DOHH2 (cell line): ENCODE measurements around the gene TMEM132A.

Source experiments
- H3F3A ChIP-seq: fragments of 200-600 bp; sonication (generic), shearing (Covaris generic); 2 replicates; pipeline ENCODE4 v1.6.0; 2016; ENCODE audit warnings: antibody characterized with exemption, mild to moderate bottlenecking; ENCODE audit not compliant: control insufficient read depth, insufficient read depth
- H3K27ac ChIP-seq: fragments of 200-600 bp; sonication (generic); 2 replicates; pipeline ENCODE4 v1.5.1; 2014; ENCODE audit warnings: low read depth, mild to moderate bottlenecking, low read length, moderate library complexity
- H3K27me3 ChIP-seq: fragments of 200-600 bp; sonication (generic); 2 replicates; pipeline ENCODE4 v1.6.1; 2014; ENCODE audit warnings: mild to moderate bottlenecking, low read length, mixed read lengths; ENCODE audit not compliant: control insufficient read depth
- H3K36me3 ChIP-seq: fragments of 200-600 bp; sonication (generic); 2 replicates; pipeline ENCODE4 v1.6.1; 2014; ENCODE audit warnings: mild to moderate bottlenecking, low read length, moderate library complexity, mixed read lengths; ENCODE audit not compliant: control insufficient read depth
- H3K4me1 ChIP-seq: fragments of 200-600 bp; sonication (generic); 2 replicates; pipeline ENCODE4 v1.6.1; 2014; ENCODE audit warnings: mild to moderate bottlenecking, low read length, mixed read lengths; ENCODE audit not compliant: control insufficient read depth
- H3K4me2 ChIP-seq: fragments of 200-600 bp; sonication (generic); 2 replicates; pipeline ENCODE4 v1.6.0; 2014; ENCODE audit warnings: mild to moderate bottlenecking, low read length, moderate library complexity
- H3K4me3 ChIP-seq: fragments of 200-600 bp; sonication (generic); 2 replicates; pipeline ENCODE4 v1.5.1; 2014; ENCODE audit warnings: mild to moderate bottlenecking, low read length, mixed read lengths
- H3K79me2 ChIP-seq: fragments of 200-600 bp; sonication (generic); 2 replicates; pipeline ENCODE4 v1.6.1; 2014; ENCODE audit warnings: mild to moderate bottlenecking, low read length, mixed read lengths; ENCODE audit not compliant: control insufficient read depth
- H3K9me2 ChIP-seq: fragments of 200-600 bp; sonication (generic); replicated peaks from 2 replicates; pipeline ENCODE4 v1.6.1; 2014; ENCODE audit warnings: mild to moderate bottlenecking, low read length, mixed read lengths; ENCODE audit not compliant: control insufficient read depth
- H3K9me3 ChIP-seq: fragments of 200-600 bp; sonication (generic); 2 replicates; pipeline ENCODE4 v1.6.1; 2014; ENCODE audit warnings: antibody characterized with exemption, low read length, mixed read lengths; ENCODE audit not compliant: control insufficient read depth, insufficient read depth
- H4K20me1 ChIP-seq: fragments of 200-600 bp; sonication (generic); 2 replicates; pipeline ENCODE4 v1.6.0; 2014; ENCODE audit warnings: low read depth, mild to moderate bottlenecking, antibody characterized with exemption, low read length, moderate library complexity; ENCODE audit not compliant: control insufficient read depth, insufficient read depth
- CTCF ChIP-seq: fragments of 200-600 bp; sonication (generic); IDR thresholded peaks from one replicate; pipeline ENCODE4 v1.5.1; 2014; ENCODE audit warnings: antibody characterized with exemption, mild to moderate bottlenecking, low read depth, low read length; ENCODE audit not compliant: poor library complexity, severe bottlenecking
- EZH2phosphoT487 ChIP-seq: fragments of 200-600 bp; sonication (generic); IDR thresholded peaks from 2 replicates; pipeline ENCODE4 v1.6.1; 2017; ENCODE audit warnings: borderline replicate concordance, mild to moderate bottlenecking, antibody characterized with exemption, low read length, moderate library complexity, mixed read lengths

The TMEM132A gene

DNA sequence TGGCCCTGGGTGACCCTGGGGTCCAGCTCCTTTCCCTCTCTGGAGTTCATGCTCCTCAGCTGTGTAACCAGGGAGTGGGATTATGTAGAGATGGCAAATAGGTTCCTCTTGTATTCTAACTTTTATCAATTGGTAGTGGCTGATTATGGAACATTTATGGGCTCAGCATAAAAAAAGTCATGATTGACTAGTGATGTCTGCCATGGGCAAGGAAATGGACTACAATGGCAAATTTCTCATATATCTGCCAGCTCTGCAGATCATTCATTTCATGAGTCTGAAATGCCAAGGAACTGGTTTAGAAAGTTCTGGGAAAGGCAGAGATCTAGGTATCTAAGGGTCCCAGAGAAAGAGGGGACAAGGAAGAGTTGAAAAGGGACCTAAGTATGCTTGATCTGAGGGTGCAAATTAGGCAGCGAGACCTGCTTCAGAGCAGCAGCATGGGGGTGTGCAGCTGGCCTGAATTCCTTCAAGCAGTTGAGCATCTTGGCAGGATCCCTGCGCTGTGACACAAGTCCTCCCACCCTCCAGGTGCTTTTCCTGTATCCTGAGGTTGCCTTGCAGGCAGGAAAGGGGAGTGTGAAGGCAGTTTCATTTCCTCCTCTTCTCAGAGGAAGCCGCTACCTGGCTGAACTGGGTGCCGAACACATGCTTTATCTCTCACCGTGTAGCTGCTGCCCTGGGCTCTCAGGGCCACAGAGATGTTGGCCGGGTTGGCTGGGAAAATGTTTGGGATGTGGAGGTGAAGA, 17.3 kb downstream of the TMEM132A start:
- H3K79me2 ChIP-seq = peaks cover 29% of the 10 kb centered on the region
- no peaks in the 10 kb centered on the region for H3K27me3 ChIP-seq
- TF ChIP-seq CTCF = no peak
- TF ChIP-seq EZH2phosphoT487 = no peak
- no peaks in the 10 kb centered on the region for H3K9me2 ChIP-seq
- H3K4me1 ChIP-seq = peaks cover 27% of the 10 kb centered on the region
- H3K36me3 ChIP-seq = peaks cover 84% of the 10 kb centered on the region
- peak overlapping the region; percentile 63 for H3K4me2 ChIP-seq
- H4K20me1 ChIP-seq = 0 out of 2 replicates have a peak, but pooled peaks cover 7% of the 10 kb centered on the region
- no peaks in the 10 kb centered on the region for H3F3A ChIP-seq
- H3K4me3 ChIP-seq = 0 out of 2 replicates have a peak overlapping the region, but pooled peaks have one; percentile 25
- no peaks in the 10 kb centered on the region for H3K9me3 ChIP-seq
- peak overlapping the region; percentile 24; the same call in 1 of the 2 replicates for H3K27ac ChIP-seq

DNA sequence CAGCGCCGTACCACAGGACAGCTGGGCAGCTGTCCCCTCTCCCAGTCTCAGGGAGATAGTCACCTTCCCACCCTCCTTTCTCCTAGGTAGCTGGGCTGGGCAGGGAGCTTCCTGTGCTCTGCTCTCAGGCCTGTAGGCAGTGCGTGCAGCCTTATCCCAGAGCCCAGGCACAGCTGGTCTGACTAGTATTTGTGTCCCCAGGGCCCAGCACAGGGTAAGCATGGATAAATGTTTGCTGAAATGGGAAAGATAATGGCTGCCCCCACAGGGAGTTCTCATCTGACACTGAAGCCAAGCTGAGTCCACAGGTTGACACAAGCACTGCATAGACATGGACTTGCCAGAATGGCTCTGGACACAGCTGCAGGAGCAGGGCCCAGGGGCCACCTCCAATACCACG, 18.0 kb downstream of the TMEM132A start:
- Histone ChIP-seq H3K27ac (peak overlapping the region; percentile 24; the same call in 1 of the 2 replicates), H3K4me2 (peak overlapping the region; percentile 63), H3F3A (no peaks in the 10 kb centered on the region), H3K9me3 (no peaks in the 10 kb centered on the region), H3K4me3 (0 out of 2 replicates have a peak overlapping the region, but pooled peaks have one; percentile 25), H3K27me3 (no peaks in the 10 kb centered on the region), H3K79me2 (peaks cover 33% of the 10 kb centered on the region), H3K9me2 (no peaks in the 10 kb centered on the region), H3K4me1 (peaks cover 27% of the 10 kb centered on the region), H4K20me1 (0 out of 2 replicates have a peak, but pooled peaks cover 7% of the 10 kb centered on the region), H3K36me3 (peaks cover 81% of the 10 kb centered on the region)
- no peak for TF ChIP-seq CTCF
- TF ChIP-seq EZH2phosphoT487 = no peak

DNA sequence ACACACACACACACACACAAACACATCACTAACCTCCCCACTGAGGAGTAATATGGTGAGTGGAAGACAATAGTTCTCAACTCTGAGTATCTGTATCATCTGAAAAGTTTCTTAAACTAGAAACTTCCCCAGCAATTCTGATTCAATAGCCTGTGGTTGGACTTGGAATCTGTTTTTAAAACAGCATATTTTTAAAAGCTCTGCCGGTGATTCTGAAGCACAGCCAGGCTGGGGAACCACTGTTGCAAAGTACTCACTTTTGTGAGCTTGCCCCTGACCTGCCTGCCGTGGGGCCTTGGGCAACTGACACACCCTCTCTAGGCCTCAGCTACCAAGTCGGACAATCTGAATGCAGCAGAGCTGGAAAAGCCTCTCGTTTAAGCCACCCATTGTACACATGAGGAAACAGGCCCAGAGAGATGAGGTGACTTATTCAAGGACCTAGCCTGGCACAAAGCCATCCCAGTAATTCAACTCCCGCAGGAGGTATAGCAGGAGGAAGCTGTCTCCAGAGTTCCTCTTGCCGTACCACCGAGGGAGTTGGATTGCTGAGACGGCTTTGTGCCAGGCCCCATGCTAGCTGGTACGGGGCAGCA, 18.8 kb downstream of the TMEM132A start:
- Histone ChIP-seq H3K9me2 (no peaks in the 10 kb centered on the region), H3K4me1 (peaks cover 27% of the 10 kb centered on the region), H4K20me1 (0 out of 2 replicates have a peak, but pooled peaks cover 7% of the 10 kb centered on the region), H3K4me2 (no peak overlapping the region), H3K27ac (no peak overlapping the region), H3K36me3 (peaks cover 88% of the 10 kb centered on the region), H3F3A (no peaks in the 10 kb centered on the region), H3K27me3 (no peaks in the 10 kb centered on the region), H3K79me2 (peaks cover 41% of the 10 kb centered on the region), H3K4me3 (no peak overlapping the region), H3K9me3 (no peaks in the 10 kb centered on the region)
- TF ChIP-seq CTCF (no peak), EZH2phosphoT487 (no peak)
